SK-N-DZ (cell line): ENCODE data around the gene SLC25A2. TPM values are rescaled to one million over a fixed set of nuclear protein-coding genes. Genes with fewer than 3 reads are reported as not detected.
"Not testable (repeated sequence)": the region's sequence is repeated elsewhere in the genome, so short reads cannot be mapped to it uniquely, and the experiment has no call there.

Experiments used
- DNase-seq: peaks from one replicate; pipeline ENCODE4 v3.0.0-alpha.2; 2015; ENCODE audit warnings: low spot score
- polyA plus RNA-seq, 2 experiments: library from polyadenylated mRNA; depleted of rRNA; stranded (reverse); fragments of >200 nt; gene quantifications; 2 replicates each; pipeline ENCODE4 v1.2.3, GENCODE V29; 2014

The SLC25A2 gene
- polyA plus RNA-seq (2014; cell fraction: cytosol; rRNA removed) = not detected in 2 replicates
- polyA plus RNA-seq (2014; cell fraction: nucleus; rRNA removed) = not detected in 2 replicates

- no peak for DNase-seq
Observed at GRCh38 chr5:141303756-141304155, at the start of gene SLC25A2. Gene SLC25A2, minus strand, starts transcription at chr5:141304049. Its CDS starts 184 bp downstream, at chr5:141303865.

- no peak for DNase-seq
Observed at GRCh38 chr5:141351591-141351990, 47.7 kb upstream of the SLC25A2 start.

- DNase-seq = peak; percentile 45
Observed at GRCh38 chr5:141349917-141350619, 46.2 kb upstream of the SLC25A2 start, which contains the start of gene PCDHGB1. Gene PCDHGB1, plus strand, starts transcription at chr5:141350099. Its CDS starts 162 bp downstream, at chr5:141350261.

- DNase-seq = not testable (repeated sequence)
Observed at GRCh38 chr5:141346017-141346416, 42.2 kb upstream of the SLC25A2 start.

- no peak for DNase-seq
Observed at GRCh38 chr5:141345327-141345726, 41.5 kb upstream of the SLC25A2 start.

GRCh38 chr5:141343953-141344463 lies 40.2 kb upstream of the SLC25A2 start:
- DNase-seq = no peak

- peak; percentile 67 for DNase-seq
Observed at GRCh38 chr5:141343242-141343952, 39.5 kb upstream of the SLC25A2 start, which contains the start of gene PCDHGA3. Gene PCDHGA3, plus strand, starts transcription at chr5:141343829. Its CDS starts 205 bp downstream, at chr5:141344034.

GRCh38 chr5:141342773-141343172 lies 38.9 kb upstream of the SLC25A2 start:
- DNase-seq = no peak

- not testable (repeated sequence) for DNase-seq
Observed at GRCh38 chr5:141340781-141341354, 37.0 kb upstream of the SLC25A2 start.

GRCh38 chr5:141338538-141339306 lies 34.9 kb upstream of the SLC25A2 start, which contains the start of gene PCDHGA2:
Gene PCDHGA2, plus strand, starts transcription at chr5:141338760.
- DNase-seq = peak; percentile 29

- DNase-seq = not testable (repeated sequence)
Observed at GRCh38 chr5:141332571-141332970, 28.7 kb upstream of the SLC25A2 start.

GRCh38 chr5:141330299-141331080 lies 26.6 kb upstream of the SLC25A2 start, which contains the start of gene PCDHGA1:
Gene PCDHGA1, plus strand, starts transcription at chr5:141330514.
- DNase-seq = peak; percentile 74

- DNase-seq = no peak
Observed at GRCh38 chr5:141328231-141328630, 24.4 kb upstream of the SLC25A2 start.

- peak; percentile 72 for DNase-seq
Observed at GRCh38 chr5:141326088-141326854, 22.4 kb upstream of the SLC25A2 start.

- DNase-seq = no peak
Observed at GRCh38 chr5:141322261-141322660, 18.4 kb upstream of the SLC25A2 start.

GRCh38 chr5:141320225-141321169 lies 16.6 kb upstream of the SLC25A2 start, which contains the start of gene TAF7:
Gene TAF7, minus strand, starts transcription at chr5:141320784. Its CDS starts 740 bp downstream, at chr5:141320044.
- DNase-seq = peak; percentile 96

- no peak for DNase-seq
Observed at GRCh38 chr5:141319699-141320098, 15.8 kb upstream of the SLC25A2 start.

- no peak for DNase-seq
Observed at GRCh38 chr5:141319202-141319601, 15.4 kb upstream of the SLC25A2 start.
